Measurements from ENCODE around the gene ZCCHC12. TPM values are rescaled to one million over a fixed set of nuclear protein-coding genes. Genes with fewer than 3 reads are reported as not detected.
"Not testable (repeated sequence)": the region's sequence is repeated elsewhere in the genome, so short reads cannot be mapped to it uniquely, and the experiment has no call there.

ZCCHC12 gene
- not detected in 2 replicates for total RNA-seq (2014; rRNA removed; shearing (Covaris generic); ENCODE audit: low replicate concordance)

GRCh38 chrX:118823263-118824172 is at the start of gene ZCCHC12:
ZCCHC12 (plus strand) TSS chrX:118823824; CDS start chrX:118825245, 1,421 bp downstream.
- in situ Hi-C loops (cut with HindIII; ENCODE audit: low pct_unique_long_range_greater_than_20kb, low sequenced_read_pairs): no loop called here
- DNase-seq (ENCODE audit: low read depth): peak; percentile 41

GRCh38 chrX:118779581-118779980 is 44.0 kb upstream of the ZCCHC12 start:
- no peak for DNase-seq (ENCODE audit: low read depth)
- in situ Hi-C loops (cut with HindIII; ENCODE audit: low pct_unique_long_range_greater_than_20kb, low sequenced_read_pairs): no loop called here

GRCh38 chrX:118780509-118780908 is 43.1 kb upstream of the ZCCHC12 start:
- in situ Hi-C loops (cut with HindIII; ENCODE audit: low pct_unique_long_range_greater_than_20kb, low sequenced_read_pairs): no loop called here
- no peak for DNase-seq (ENCODE audit: low read depth)

GRCh38 chrX:118780911-118781310 is 42.7 kb upstream of the ZCCHC12 start:
- in situ Hi-C loops (cut with HindIII; ENCODE audit: low pct_unique_long_range_greater_than_20kb, low sequenced_read_pairs): no loop called here
- no peak for DNase-seq (ENCODE audit: low read depth)

- in situ Hi-C loops (cut with HindIII; ENCODE audit: low pct_unique_long_range_greater_than_20kb, low sequenced_read_pairs): no loop called here
- no peak for DNase-seq (ENCODE audit: low read depth)
These were observed 27.9 kb upstream of the ZCCHC12 start for GRCh38 chrX:118795528-118796280.

- in situ Hi-C loops (cut with HindIII; ENCODE audit: low pct_unique_long_range_greater_than_20kb, low sequenced_read_pairs): no loop called here
- no peak for DNase-seq (ENCODE audit: low read depth)
These were observed 20.8 kb upstream of the ZCCHC12 start for GRCh38 chrX:118802857-118803256.

- DNase-seq (ENCODE audit: low read depth): peak; percentile 18
- in situ Hi-C loops (cut with HindIII; ENCODE audit: low pct_unique_long_range_greater_than_20kb, low sequenced_read_pairs): no loop called here
These were observed 16.2 kb upstream of the ZCCHC12 start for GRCh38 chrX:118807151-118808017.

GRCh38 chrX:118817257-118817656 is 6.4 kb upstream of the ZCCHC12 start:
- in situ Hi-C loops (cut with HindIII; ENCODE audit: low pct_unique_long_range_greater_than_20kb, low sequenced_read_pairs); DNase-seq (ENCODE audit: low read depth): not testable (repeated sequence)

- DNase-seq (ENCODE audit: low read depth): no peak
- in situ Hi-C loops (cut with HindIII; ENCODE audit: low pct_unique_long_range_greater_than_20kb, low sequenced_read_pairs): no loop called here
These were observed 628 bp downstream of the ZCCHC12 start for GRCh38 chrX:118824173-118824730.

- in situ Hi-C loops (cut with HindIII; ENCODE audit: low pct_unique_long_range_greater_than_20kb, low sequenced_read_pairs): no loop called here
- no peak for DNase-seq (ENCODE audit: low read depth)
These were observed 1.6 kb downstream of the ZCCHC12 start for GRCh38 chrX:118825227-118825626.

- in situ Hi-C loops (cut with HindIII; ENCODE audit: low pct_unique_long_range_greater_than_20kb, low sequenced_read_pairs): no loop called here
- DNase-seq (ENCODE audit: low read depth): peak; percentile 73
These were observed 15.8 kb downstream of the ZCCHC12 start for GRCh38 chrX:118839334-118839958.

GRCh38 chrX:118847676-118848075 is 24.1 kb downstream of the ZCCHC12 start:
- in situ Hi-C loops (cut with HindIII; ENCODE audit: low pct_unique_long_range_greater_than_20kb, low sequenced_read_pairs): no loop called here
- peak; percentile 46 for DNase-seq (ENCODE audit: low read depth)

GRCh38 chrX:118853596-118853995 is 30.0 kb downstream of the ZCCHC12 start:
- in situ Hi-C loops (cut with HindIII; ENCODE audit: low pct_unique_long_range_greater_than_20kb, low sequenced_read_pairs): no loop called here

GRCh38 chrX:118855681-118856310 is 32.2 kb downstream of the ZCCHC12 start:
- DNase-seq (ENCODE audit: low read depth): peak; percentile 61

More at GRCh38 chrX:118853596-118853995, 30.0 kb downstream of the ZCCHC12 start:
- no peak for DNase-seq (ENCODE audit: low read depth)

GRCh38 chrX:118857006-118857405 is 33.4 kb downstream of the ZCCHC12 start:
- in situ Hi-C loops (cut with HindIII; ENCODE audit: low pct_unique_long_range_greater_than_20kb, low sequenced_read_pairs): no loop called here
- DNase-seq (ENCODE audit: low read depth): no peak

More at GRCh38 chrX:118855681-118856310, 32.2 kb downstream of the ZCCHC12 start:
- in situ Hi-C loops (cut with HindIII; ENCODE audit: low pct_unique_long_range_greater_than_20kb, low sequenced_read_pairs): no loop called here

GRCh38 chrX:118861338-118861737 is 37.7 kb downstream of the ZCCHC12 start:
- in situ Hi-C loops (cut with HindIII; ENCODE audit: low pct_unique_long_range_greater_than_20kb, low sequenced_read_pairs): no loop called here
- no peak for DNase-seq (ENCODE audit: low read depth)

- in situ Hi-C loops (cut with HindIII; ENCODE audit: low pct_unique_long_range_greater_than_20kb, low sequenced_read_pairs): no loop called here
- DNase-seq (ENCODE audit: low read depth): no peak
These were observed 38.5 kb downstream of the ZCCHC12 start for GRCh38 chrX:118862091-118862490.
